Mucosa of gallbladder (tissue), 1 donor: ENCODE results near the gene PC. TPM values are rescaled to one million over a fixed set of nuclear protein-coding genes. Genes with fewer than 3 reads are reported as not detected.

Experiments
- DNase-seq: peaks from one replicate; pipeline ENCODE4 v3.0.0-alpha.2; 2020; ENCODE audit warnings: low spot score
- total RNA-seq: library from RNA; stranded (reverse); gene quantifications from one replicate; pipeline ENCODE4 v1.2.1, GENCODE V29; 2021
- donor health status: DM: no; HTN: no; CAD: no.

The PC gene
- total RNA-seq, 1 donor from 2014 or later: 24.7 TPM

DNA sequence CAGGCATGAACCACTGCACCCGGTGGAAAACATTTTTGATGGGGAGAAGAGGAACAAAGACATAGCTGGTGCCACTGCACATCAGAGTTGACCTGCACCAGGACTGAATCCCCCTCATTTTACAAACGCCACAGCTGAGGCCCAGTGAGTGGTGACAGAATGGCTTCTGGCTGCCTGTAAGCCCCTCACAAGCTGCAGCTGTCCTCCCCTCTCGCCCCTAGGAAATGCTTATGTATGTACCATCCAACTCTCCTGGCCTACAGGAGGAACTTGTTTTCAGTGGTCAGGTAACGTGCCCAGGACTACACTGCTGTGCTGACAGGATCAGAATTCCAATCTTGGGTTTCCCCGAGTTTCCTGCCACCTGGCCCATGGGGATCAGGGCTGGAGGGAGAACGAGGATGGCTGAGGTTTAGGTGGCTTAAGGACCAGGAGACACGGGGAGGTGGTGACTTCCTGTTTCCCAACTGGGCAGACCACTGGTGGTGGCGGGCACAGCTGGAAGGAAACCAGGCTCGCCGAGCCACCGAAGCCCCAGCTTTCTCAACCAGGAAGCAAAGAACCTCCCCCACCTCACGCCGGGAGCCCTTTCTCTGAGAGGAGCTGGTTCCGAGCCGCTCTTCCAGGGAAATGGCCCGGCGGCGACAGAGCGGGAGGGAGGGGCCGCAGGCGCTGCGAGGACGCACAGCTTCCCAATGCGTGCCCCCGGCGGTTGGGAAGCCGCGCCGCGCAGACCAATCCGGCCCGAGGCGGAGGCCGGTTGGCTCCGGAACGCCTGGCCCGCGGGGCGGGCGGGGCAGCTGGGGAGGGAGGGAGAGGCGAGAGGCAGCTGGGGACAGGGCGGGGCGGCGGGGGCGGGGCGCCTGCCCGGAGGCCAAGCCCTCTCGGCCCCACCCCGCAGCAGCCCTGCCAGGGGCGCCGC is 102.3 kb downstream of the PC start:
- DNase-seq: peak; percentile 92

DNA sequence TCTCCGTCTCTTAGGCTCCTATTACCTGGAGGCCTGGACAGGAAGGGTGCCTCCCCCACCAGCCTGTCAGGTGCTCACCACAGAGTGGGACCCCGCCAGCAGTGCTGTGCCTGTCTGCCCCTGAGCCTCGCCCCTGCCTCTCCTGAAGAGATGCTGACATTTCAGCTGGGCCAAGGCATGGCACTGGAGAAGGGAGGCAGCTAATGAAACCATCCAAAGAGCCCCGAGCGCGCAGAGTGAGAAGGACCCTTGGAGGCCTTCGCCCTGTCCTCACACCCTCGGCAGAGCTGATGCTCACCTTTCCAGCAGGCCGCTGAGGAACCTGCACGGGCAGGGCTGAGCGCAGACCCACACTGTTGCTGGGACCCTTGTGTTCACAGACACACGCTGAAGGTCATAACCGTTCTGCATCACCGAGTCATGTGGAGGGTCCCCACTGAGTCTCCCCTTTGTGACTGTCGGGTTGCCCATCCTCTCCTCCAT is 103.4 kb downstream of the PC start:
- DNase-seq: no peak

DNA sequence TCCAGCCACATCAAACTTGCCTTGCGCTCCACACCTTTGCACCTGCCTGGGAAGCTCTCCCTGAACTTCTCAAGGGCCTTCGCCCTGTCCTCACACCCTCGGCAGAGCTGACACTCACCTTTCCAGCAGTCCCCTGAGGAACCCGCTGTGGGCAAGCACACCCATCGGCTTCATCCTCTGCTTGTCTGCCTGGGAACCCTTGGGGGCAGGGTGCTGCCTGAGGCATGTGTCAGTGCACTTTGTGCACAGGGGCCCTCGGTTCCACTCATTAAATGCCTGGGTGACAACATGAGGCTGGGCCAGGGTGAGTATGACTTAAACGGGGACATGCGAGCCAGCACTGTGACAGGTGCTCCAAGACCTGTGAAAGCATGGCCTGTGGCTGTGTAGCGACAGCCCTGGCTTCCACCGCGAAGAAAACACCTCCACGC is 103.9 kb downstream of the PC start:
- no peak for DNase-seq

DNA sequence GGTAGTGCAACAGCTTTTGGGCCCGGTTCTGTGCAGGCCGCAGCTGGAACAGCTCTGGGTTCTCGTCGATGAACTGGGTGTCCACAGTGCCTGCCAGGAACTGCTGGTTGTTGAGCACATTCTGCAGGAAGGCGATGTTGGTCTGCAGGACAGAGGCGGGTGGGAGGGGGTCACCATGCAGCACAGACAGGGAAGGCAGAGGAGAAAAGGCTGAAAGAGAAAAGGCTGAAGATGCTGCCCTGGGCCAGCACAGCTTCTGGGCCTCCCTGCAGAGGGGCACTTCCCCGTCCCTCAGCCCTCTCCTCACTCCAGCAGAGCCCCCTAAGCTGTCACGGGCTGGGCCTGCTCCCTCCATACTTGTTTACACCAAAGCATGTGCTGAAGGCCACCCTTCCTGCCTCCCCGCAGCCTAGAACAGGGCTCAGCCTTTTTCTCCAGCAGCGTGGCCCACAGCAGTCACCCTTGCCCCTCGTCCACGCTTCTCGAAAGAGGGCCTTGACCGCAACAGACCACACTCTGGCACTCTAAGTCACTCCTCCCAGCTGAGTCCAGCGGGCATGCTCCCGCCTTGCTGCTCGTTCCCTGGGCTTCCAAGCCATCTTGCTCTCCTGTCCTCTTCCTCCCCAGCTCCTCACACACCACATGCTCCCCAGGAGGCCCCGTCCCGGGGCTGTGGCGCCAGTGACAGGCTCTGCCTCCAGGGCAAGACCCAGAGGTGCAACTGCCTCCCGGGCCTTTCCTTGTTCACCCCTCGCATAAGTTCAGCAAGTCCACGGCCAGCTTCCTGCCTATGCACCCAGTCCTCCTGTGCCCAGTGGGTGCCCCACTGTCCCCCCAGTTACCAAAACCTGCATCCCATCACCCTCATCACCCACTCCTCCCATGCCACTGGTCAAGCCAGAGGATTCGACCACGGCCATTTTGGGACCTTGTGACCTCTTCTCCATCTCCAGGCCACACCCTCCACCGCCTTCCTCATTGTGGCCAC is 104.6 kb downstream of the PC start:
- no peak for DNase-seq

DNA sequence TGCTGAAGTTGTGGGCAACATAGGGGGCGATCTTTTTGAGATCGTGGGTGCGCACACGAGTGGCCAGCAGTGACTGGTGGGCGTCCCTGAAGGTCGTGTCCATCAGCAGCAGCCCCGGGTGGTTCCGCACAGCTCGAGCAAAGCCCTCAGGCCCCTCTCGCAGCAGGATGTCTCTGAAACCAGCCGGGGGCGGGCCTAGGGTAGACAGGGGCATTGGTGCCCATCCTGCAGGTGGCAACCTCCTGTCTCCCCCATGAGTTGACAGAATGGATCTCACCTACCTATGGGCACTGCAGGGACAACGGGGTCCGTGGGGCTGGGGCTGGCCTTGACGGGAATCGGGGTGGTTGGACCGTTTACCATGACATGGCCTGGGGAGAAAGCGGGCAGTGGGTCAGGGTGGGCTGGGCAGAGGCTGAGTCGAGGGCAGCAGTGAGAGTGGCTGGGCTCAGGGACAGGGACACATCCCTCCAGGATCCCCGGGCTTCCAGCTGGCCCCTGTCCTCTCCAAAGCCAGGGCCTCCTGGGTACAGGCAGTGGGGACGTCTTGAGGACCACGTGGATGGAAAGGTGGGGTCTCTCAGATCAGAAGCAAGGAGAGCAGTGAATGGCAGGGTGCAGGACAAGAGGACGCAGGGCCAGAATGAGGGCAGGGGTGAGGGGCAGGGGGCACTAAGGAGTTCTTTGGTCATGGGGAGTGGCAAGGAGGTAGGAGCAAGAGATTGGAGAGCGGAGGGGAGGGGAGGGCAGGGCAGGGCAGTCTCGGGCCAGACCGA is 105.5 kb downstream of the PC start:
- DNase-seq: no peak

DNA sequence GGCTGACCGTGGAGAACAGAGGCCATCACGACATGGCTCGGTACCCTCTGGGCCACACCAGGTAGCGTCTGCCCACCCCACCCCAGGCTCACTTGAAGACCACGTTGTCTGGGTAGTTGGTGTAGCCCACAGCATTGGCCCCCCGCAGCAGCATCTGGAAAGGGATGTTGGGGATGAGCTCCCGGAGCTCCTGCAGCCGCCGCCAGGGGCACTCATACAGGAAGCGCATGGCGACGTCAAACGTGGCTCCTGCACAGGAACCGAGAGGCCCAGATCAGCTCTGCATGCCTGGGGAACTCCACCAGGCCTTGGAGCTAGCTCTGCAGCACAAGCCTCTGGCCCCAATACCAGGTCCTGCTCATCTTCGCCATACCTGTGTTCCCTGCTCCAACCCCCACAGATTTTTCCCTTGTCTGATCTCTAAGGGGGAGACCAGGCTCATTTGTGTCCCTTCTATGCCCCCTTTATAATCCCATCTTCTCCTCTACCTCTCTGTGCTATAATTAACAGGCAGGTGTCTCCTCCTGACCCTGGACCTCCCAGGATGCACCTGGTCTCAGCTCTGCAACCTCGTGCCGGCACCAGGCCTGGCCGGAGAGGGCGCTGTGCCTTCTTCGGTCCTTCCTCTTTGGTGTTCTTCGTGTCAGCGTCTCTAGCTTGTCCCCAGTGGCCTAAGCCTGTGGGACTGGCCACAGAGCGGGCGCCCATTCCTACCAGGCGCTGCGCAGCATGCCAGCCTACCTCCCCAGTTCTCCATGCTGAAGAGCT is 106.3 kb downstream of the PC start:
- DNase-seq: no peak

DNA sequence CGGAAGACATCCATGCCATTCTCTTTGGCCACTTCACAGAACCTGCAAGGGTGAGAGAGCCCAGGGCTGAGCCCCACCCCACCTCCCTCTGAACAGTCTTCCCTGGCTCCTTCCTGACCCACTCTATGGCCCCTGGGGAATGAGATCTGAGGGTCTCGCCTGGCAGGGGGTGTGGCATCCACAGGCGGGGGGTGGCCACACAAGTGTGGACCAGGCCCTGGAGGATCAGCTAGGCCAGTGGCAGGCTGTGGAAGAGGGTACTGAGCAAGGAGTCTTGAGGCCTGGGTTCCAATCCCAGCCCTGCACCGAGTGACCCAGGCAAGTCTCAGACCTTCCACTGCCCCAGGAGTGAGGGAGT is 107.0 kb downstream of the PC start:
- no peak for DNase-seq

DNA sequence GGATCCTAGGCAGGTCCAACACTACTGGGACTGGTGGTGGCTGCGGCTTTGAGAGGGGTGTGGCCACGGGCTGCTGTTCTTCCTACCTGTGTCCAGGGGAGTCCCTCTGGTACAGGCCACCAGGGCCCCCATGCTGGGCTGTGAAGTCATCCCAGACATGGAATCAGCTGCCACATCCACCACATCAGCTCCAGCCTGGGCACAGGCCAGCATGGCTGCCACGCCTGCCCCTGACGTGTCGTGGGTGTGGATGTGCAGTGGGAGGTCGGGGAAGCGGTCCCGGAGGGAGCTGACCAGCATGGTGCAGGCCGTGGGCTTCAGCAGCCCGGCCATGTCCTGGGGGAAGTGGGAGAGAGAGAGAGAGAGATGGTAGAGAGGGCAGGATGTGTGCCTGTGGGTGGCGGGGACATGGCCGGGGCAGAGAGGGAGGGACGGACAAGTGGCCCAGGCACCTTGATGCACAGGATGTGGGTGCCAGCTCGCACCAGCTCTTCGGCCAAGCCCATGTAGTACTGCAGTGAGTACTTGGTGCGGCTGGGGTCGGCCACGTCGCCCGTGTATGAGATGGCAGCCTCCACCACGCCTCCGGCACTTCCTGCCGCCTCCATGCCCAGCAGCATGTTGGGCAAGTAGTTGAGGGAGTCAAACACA is 107.5 kb downstream of the PC start:
- no peak for DNase-seq

DNA sequence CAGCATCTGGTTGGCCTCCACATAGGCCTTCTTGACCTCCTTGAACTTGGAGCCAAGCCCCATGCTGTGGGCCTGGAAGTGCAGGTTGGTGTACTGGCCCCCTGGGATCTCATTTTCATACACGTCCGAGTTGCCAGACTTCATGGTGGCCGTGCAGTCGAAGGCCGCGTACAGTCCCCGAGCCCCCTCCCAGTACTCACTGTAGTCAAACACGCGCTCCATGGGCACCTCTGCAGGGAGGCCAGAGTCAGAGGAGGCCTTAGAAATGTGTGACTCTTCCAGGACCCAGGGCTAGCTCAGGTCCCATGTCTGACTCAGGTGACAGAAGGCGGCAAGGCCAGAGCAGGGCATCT is 108.0 kb downstream of the PC start:
- no peak for DNase-seq

DNA sequence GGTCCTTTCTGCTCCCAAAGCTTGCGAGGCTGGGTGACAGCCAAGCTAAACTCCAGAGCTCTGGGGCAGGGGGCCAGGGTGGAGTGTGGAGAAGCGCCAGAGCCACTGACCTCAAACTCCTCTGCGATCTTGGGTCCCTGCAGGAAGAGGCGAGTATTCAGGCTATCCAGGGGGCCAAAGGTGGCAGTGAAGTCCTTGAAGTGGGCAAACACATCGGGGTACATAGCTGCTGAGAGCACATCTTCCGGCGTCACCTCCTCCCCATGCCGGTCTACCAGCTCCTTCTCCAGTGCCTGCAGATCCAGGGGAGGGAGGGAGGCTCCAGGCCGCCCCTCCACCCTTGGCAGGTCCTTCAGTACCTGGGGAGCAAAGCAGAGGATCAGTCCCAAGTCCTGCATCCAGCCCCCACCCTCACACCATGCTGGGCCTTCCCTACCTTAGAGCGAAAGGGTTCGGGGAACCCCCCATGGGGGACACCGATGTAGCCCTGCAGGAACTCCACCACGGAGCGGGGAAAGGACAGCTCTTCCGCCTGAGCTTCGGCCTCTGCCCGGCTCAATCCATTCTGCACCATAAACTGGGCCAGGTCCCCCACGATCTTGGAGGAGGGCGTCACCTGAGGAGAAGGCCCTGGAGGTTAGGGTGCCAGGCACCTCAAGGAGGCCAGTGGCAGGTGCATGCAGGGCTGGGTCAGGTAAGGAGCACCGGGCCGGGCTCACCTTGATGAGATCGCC is 108.5 kb downstream of the PC start:
- no peak for DNase-seq

DNA sequence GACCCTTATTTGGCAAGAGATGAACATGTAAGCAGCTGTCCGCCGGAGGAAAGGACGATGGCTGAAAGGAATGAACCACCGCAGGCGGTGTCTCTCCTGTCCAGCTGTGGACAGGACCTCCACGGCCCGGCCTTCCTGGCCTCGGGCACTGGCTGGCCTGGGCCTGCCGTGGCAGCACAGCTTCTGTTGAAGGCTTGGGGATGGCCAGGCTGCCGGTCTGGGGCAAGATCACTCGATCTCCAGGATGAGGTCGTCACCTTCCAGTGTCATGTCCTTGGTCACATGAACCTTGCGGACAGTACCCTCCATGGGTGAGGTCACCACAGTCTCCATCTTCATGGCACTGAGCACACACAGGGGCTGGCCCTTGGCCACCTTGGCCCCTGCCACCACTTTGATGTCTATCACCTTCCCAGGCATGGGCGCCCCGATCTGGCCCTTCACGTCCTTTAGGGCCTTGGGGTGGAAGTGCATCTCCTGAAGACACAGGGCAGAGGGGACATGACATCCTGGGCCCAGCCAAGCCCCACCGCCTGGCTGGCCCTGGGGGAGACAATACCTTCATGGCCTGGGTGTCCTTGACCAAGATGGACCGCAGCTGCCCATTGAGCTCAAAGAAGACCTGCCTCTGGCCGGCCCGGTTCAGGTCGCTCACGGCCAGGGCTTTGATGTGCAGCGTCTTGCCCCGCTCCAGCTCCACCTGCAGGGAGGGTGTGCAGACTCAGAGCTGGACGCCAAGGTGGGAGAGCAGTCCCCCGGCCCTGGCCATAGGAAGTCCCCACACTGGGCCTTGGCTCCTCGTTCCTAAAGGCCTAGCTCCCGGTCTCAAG is 109.3 kb downstream of the PC start:
- no peak for DNase-seq

DNA sequence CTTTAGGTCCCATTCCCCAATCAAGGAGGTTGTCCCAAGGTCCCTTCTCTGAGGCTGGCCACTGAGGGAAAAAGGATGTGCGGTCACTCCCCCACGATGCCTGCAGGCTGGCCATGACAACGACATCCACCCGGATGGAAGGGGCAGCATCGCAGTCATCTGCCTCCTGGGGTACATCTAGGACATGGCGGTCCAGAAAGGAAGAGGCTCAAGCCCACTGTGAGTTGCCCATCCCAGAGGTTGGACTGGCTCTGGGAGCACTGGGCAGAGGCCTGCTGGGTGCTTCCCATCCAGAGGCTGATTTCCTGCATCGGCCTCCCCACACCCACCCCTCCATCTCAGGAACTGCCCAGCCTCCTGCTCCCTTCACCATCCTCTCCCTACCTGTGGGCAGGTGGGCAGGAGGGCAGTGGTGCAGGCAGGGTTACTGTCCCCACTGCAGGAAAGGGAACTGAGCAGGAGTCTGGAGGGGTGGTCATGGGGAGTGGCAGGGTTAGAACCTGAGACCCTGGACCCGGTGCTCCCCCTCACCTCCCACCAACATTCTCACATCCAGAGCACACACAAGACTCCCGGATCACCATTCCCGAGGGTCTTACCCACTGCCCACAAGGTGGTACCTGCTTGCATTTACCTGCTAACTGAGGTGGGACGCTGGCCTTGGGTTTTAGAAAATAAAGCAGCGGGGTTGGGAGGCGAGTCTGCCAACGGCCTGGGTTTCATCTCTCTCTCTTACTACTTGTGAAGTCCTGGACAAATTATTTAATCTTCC is 110.5 kb downstream of the PC start:
- DNase-seq: no peak

DNA sequence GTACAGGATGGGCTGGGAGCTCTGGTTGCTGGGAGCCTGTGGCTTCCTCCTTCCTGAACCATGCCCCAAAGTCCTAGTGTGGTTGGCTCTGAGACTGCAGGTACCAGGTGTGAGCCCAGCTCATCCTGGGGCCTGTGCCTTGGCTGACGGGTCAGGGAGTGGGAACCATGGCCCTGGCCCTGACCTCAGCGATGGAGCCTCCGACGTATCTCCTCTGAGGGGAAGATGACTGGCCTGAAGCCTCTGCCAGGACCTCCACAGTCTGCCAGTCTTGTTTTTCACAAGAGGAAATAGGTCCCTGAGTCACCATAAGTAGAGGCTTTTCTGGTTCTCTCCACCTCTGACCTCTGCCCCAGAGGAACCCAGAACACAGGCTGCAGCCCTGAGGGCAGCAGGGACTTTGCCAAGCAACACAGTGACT is 111.5 kb downstream of the PC start:
- DNase-seq: no peak

DNA sequence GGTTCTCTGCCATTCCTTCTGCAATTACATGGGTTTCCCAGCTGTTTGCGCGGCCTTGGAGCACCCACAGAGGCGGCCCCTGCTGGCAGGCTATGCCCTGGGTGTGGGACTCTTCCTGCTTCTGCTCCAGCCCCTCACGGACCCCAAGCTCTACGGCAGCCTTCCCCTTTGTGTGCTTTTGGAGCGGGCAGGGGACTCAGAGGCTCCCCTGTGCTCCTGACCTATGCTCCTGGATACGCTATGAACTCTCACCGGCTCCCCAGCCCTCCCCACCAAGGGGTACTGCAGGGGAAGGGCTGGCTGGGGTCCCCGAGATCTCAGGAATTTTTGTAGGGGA is 112.3 kb downstream of the PC start:
- no peak for DNase-seq

DNA sequence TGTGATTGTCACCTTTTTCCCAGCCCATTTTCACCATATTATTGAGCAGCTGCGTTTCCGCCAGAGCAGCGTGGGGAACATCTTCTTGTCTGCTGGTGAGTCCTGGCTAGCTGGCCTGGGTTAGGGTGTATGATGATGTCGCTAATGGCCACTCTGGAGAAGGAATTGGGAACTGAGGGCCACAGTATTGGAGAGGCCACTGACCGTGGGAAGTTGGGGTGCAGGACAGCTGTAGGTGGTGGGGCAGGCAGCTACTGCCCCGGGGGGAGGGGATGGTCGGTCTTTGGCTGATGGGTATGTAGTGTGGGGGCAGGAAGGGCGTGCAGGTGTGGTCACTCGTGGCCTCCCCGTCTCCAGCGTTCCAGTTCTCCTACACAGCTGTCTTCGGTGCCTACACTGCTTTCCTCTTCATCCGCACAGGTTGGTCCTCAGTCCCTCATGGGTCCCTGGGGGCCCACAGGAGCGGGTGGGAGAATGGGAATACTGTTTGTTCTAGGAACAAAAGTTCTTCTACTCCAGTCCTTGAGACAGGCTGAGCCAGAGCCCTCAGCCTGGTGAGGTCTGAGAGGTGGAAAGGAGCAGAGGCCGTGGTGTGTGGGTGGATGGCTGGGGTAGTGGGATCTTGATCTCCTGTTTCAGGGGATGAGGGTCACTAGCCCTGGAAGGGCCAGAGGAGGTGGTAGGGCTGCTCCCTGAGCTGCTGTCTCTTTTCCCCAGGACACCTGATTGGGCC is 112.9 kb downstream of the PC start:
- DNase-seq: no peak

DNA sequence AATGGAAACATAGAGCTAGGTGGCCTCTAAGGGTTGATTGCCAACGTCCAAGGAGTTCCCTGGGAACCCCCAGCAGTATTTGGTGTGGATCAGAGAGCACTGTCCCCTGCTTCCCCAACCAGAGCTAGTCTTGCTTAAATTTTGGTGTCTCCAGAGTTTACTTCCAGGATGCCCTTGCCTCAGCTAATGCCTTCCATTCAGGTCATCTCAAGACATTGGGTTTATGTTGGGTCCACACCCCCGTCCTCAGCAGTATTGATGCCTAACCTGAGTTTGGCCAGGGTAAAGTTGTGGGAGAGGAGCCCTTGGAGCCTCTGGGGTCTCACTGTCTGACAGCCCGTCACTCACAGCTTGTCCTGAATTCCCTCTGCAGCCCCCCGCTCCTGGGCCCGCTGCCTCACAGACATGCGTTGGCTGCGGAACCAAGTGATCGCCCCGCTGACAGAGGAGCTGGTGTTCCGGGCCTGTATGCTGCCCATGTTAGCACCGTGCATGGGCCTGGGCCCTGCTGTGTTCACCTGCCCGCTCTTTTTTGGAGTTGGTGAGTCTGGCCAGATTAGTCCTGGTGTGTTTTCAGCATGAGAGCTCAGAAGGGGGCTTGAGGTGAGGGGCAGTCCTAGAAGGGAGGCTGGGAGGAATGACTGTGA is 113.6 kb downstream of the PC start:
- DNase-seq: no peak
